MV-4-11 (cell line): ENCODE results near the gene PHYH.
"Not testable (repeated sequence)": the region's sequence is repeated elsewhere in the genome, so short reads cannot be mapped to it uniquely, and the experiment has no call there.

Experiments used
- DNase-seq: peaks from one replicate; lab custom pipeline; 2025; lab: John Stamatoyannopoulos, UW

Gene PHYH

GRCh38 chr10:13299437-13300287 is at the start of gene PHYH:
PHYH (minus strand) TSS chr10:13300064; CDS start chr10:13300042, 22 bp downstream.
- DNase-seq, result peak; percentile 72

DNA sequence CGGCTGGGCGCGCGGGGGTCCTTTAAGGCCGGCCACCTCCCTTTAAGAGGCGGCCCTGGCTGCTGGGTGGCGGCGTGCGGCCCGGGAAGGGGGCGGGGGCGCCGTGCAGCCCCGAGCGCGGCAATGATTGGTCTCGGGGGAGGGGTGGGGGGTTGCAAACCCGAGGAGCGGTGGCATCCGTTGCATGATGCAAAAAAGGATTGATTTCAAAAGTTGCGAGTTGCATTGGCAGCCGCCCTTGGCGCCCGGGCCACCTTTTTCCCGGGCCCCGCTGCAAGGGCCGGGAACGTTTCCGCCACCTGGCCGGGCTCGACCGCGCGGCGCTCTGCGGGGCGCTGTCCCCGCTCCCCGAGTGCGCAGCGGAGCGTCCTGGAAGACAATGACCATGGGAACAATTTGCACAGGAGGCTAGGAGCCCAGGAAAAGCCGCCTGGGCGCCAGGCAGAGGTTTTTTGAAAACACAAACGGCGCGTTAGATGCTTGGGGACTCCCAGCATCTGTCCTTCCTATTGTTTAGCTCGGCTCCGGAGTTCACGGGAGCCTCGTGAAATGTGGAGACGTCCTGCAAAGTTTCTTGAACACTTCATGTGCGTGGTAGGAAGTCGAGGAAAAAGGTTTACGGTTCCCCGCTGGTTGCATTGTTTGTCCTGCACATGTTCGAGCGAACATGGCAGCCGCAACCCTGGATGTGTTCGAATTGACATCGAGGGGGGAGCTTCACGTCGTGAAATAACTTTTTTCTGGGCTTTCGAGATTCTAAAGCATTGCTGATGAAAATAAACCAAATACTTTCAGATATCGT is 48.6 kb upstream of the PHYH start, which contains the start of gene SEPHS1:
Gene SEPHS1 (minus strand): TSS at position 78 of the 802 bp plus-strand sequence. CDS start 3,343 bp downstream, outside the sequence.
- DNase-seq, result peak; percentile 71

- DNase-seq, result peak; percentile 54
Observed at GRCh38 chr10:13347500-13348156, 47.8 kb upstream of the PHYH start.

DNA sequence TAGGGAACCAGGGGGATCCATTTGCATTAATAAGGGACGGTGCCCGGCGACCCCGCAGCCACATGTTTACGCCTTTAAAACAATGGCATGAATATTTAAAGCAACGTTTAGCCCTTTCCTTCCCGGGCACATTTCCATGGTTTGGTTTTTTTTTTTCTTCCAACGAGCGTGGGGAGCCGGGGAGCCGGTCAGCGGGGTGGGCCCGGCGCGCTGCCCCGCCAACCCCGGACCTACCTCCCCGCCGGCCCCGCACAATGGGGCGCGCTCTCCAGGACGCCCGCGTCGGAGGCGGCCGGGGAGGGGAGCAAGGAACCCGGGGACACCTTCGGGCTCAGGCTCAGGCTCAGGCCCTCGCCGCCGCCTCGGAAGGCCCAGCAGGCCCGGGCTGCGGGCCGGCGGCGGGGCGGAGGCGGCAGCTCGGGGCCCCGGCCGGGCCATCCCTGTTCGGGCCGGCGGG is 47.2 kb upstream of the PHYH start:
- no peak for DNase-seq

DNA sequence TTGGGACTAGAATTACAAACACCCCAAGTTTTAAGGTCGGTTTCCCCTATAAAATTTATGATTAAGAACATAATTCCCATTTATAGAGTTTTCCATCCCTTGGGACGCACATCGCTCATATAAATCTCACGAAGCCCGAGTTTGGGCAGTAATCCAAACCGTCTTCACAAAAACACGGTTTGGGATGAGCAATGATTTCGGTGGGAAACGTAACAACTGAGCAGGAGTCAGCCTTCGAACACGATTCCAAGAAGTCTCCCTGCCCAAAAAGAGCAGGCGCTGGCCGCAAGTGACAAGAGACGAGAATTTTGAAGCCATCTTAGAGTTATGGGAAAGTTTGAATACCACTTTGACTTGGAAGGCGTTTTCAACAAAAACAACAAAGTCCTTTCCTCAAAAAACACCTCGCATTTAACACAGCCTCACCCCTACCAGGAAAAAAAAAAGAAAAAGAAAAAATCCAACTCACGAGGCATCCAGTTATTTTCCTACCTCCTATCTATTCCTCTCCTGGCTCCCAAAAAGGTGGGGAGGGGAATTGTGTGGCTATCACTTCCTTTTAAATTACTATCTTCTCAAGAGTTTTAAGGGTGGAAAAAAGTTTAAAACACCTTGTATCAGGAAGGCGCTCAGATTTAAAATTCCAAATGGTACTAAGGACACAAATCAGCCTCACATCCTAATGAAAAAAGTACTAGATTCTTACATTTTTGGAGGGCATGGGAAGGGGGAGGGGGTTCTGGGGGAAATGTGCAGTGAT is 46.6 kb upstream of the PHYH start:
- DNase-seq, result no peak

GRCh38 chr10:13340626-13341376 is 40.9 kb upstream of the PHYH start:
- no peak for DNase-seq

DNA sequence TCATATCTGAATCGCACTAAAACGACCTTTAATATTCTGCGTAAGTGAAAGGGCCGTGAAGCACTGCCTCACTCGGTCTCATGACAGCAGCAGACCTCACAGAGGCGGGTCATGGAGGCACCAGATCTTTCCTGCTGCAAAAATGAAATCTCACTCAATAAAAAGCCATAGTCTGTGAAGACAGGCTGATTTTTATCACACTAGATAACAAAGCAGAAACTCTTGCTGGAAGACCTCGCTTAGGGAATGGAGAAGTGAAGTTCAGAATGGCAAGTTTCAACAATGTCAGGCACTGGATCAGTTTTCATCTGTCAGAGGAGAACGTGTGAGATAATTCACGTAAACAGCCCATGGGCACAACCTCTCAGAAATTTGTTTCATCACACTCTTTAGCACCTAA is 40.2 kb upstream of the PHYH start:
- DNase-seq, result peak; percentile 48

GRCh38 chr10:13338390-13339110 is 38.7 kb upstream of the PHYH start:
- no peak for DNase-seq

GRCh38 chr10:13337827-13338196 is 37.9 kb upstream of the PHYH start:
- DNase-seq, result no peak

GRCh38 chr10:13337128-13337826 is 37.4 kb upstream of the PHYH start:
- DNase-seq, result no peak

GRCh38 chr10:13335881-13336280 is 36.0 kb upstream of the PHYH start:
- peak; percentile 88 for DNase-seq

DNA sequence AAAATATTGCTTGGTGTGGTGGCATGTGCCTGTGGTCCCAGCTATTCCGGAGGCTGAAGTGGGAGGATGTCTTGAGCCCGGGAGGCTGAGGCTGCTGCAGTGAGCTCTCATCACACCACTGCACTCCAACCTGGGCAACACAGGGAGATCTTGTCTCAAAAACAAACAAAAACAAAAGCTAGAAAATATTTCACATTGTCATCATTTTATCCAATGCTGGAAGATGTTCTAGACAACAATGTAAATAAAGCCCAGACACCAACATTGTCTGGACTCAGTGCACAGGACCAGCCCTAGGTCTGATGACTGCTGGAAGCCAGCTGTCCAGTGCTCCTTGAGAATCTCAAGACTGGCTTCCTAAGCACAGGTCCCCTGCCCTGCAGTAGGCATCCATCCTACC is 34.7 kb upstream of the PHYH start:
- no peak for DNase-seq

DNA sequence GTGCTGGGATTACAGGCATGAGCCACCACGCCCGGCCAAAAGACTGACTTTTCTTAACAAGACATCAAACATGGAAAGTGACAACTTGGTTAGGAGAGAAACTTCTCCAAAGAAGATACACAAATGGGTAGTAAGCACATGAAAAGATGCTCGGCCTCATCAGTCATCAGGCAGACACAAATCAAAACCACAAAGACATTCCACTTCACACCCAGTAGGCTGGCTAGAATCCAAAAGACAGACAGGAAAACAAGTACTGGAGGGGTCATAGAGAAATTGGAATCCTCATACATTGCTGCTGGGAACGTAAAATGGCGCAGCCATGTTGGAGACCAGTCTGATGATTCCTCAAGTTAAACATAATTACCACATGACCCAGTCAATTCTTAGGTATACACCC is 31.8 kb upstream of the PHYH start:
- DNase-seq, result no peak

- DNase-seq, result not testable (repeated sequence)
Observed at GRCh38 chr10:13330980-13331379, 31.1 kb upstream of the PHYH start.

DNA sequence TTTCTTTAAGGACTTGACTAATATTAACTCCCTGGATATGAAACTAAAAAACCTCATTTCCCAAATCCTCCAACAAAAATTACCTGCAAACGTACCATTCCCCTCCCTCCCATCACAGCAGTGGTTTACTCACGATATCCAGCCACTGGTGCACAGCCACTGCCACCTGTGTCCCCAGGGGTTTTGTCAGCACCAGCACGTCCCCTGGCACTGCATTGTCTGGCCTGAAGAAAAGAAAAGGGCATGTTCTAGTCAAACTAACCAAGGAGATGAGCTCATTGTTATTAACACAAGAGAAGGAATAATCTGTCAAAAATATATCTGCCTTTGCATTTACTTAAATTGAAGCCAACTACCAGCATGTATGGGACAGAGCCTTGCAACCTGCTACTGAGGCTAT is 29.7 kb upstream of the PHYH start:
- no peak for DNase-seq

DNA sequence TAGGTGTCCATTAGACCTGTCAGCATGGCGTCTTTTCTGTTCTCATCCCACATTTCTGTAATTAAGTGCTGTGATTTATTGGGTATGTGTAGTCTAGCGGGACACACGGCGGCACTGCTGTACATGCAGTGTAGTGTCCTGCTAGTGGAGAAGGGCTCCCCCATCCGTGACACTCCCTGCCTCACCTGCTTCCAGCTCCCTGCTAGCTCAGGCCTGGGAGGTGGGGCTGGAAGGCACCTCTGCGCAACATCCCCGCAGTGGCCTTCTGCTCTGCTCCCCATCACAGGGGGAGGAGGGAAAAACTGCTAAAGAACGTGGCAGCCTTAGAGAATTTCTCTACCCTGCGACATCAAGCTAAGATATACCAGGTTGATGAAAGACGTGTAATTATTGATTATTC is 28.7 kb upstream of the PHYH start:
- DNase-seq, result no peak

DNA sequence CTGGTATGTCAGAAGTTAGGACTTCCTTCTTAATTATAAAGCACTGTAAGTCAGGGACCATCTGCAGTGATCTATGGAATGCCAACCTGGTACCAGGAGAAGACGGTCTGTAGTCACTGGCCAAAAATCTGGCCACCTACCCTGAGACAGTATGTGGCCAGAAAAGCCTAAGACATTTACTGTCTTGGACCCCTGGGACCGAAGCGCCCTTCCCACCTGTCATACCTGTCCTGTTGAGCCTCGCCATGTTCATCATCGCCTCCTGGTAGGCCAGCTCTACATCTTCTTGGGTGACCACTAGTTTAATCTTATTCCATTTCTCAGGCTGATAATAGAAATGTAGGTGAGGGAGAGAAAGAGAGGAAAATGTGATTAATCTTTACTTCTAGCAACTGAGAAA is 28.3 kb upstream of the PHYH start:
- DNase-seq, result no peak

- no peak for DNase-seq
Observed at GRCh38 chr10:13327534-13327933, 27.7 kb upstream of the PHYH start.

GRCh38 chr10:13322615-13323148 is 22.8 kb upstream of the PHYH start:
- no peak for DNase-seq
